Measurements from ENCODE around the gene ARCN1.

ARCN1 gene

DNA sequence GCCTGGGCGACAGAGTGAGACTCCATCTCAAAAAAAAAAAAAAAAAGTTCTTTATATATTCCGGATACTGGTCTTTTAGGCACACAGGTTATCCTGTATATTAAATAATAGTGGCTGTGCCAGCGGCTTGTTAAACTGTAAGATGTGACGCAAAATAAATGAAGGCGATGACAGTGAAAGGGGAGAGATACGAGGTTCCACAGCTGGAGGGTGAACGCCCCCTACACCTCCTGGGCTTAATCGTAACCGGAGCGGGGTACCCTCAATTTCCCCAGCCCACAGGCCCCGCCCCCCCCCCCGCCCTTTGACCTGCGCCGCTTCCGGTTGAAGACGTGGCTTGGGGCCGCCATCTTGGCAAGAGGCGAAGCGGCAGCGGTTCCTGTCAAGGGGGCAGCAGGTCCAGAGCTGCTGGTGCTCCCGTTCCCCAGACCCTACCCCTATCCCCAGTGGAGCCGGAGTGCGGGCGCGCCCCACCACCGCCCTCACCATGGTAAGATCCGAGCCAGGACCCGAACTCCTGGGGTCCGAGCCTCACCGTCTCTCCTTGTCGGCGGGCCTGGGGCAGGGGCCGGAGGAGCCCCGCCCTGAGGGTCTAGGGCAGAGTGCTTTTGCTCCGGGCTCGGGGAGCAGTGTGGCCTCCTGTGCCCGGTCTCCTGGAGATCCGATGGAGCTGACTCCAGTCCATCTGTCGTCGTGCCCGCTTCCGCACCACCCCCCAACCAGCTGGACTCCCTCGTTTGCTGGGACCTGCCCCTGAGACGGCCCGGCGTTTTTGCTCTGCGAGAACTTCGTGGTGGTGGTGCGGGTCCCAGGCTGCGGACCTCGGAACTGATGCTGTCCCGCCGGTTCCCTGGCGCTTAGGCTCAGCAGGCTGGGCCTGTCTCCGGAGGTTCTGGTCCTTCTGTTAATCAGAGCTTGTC, at the start of gene ARCN1:
ARCN1 (plus strand) TSS at position 349 of the 920 bp plus-strand sequence; CDS start at position 488, 139 bp downstream.
- peak; percentile 45 to 60 (median 59) for DNase-seq (ENCODE audit: low read depth in 3 of 3, low spot score in 1 of 3)

- no peak for DNase-seq (ENCODE audit: low read depth in 3 of 3, low spot score in 1 of 3)
These were observed 49.6 kb upstream of the ARCN1 start for GRCh38 chr11:118522571-118523072.

DNA sequence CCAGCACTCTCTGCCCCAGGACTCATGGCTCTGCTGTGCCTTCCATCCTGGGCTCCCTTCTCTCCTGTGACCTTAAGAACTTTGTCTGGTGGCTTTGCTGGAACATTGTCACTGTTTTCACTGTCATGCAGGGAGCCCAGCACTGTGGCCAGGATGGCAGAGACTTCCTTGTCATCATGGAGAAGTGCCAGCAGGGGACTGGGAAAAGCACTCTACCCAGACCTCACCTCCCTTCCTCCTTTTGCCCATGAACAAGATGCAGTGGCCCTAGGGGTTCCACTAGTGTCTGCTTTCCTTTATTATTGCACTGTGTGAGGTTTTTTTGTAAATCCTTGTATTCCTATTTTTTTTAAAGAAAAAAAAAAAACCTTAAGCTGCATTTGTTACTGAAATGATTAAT, 47.9 kb upstream of the ARCN1 start:
- DNase-seq (ENCODE audit: low read depth in 3 of 3, low spot score in 1 of 3), result no peak

DNA sequence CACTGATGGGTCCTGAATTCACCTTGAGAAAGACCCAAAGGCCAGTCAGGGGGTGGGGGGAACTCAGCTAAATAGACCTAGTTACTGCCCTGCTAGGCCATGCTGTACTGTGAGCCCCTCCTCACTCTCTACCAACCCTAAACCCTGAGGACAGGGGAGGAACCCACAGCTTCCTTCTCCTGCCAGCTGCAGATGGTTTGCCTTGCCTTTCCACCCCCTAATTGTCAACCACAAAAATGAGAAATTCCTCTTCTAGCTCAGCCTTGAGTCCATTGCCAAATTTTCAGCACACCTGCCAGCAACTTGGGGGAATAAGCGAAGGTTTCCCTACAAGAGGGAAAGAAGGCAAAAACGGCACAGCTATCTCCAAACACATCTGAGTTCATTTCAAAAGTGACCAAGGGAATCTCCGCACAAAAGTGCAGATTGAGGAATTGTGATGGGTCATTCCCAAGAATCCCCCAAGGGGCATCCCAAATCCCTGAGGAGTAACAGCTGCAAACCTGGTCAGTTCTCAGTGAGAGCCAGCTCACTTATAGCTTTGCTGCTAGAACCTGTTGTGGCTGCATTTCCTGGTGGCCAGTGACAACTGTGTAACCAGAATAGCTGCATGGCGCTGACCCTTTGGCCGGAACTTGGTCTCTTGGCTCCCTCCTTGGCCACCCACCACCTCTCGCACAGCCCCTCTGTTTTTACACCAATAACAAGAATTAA, 47.3 kb upstream of the ARCN1 start:
- no peak for DNase-seq (ENCODE audit: low read depth in 3 of 3, low spot score in 1 of 3)

- DNase-seq (ENCODE audit: low read depth in 3 of 3, low spot score in 1 of 3), result no peak
These were observed 45.5 kb upstream of the ARCN1 start for GRCh38 chr11:118526688-118527087.

- no peak for DNase-seq (ENCODE audit: low read depth in 3 of 3, low spot score in 1 of 3)
These were observed 45.1 kb upstream of the ARCN1 start, which contains the start of gene TTC36 for GRCh38 chr11:118527109-118527508. TSS of gene TTC36 (plus strand) at chr11:118527474. CDS start at chr11:118527495, 21 bp downstream.

- DNase-seq (ENCODE audit: low read depth in 3 of 3, low spot score in 1 of 3), result no peak
These were observed 43.7 kb upstream of the ARCN1 start for GRCh38 chr11:118528511-118528910.

DNA sequence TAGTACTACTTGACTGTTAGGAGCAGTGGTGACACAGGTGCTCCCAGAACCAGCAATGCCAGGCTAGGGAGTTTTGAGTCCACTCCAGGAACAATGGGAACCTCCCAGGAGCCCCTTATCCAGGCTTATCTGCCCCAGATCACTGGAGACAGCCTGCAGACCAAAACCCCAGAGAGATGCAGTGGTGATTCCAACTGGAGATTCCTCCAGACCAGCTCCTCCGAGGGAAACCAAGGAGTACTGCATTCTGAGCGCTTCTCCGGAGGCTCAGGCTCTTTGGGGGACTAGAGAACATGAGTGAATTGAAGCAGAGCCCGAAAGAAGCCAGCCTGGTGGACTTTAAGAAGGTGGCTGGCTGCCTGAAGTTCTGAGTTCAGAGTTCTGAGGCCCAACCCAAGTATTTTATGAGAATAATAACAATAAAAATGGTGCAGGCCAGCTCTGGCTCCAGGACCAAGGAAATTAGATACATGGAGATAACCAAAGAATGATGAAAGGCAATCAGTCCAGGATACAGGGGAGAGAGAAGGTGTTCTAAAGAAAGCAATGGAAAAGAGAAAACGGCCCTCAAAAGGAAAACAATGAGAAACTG, 42.5 kb upstream of the ARCN1 start:
- no peak for DNase-seq (ENCODE audit: low read depth in 3 of 3, low spot score in 1 of 3)

DNA sequence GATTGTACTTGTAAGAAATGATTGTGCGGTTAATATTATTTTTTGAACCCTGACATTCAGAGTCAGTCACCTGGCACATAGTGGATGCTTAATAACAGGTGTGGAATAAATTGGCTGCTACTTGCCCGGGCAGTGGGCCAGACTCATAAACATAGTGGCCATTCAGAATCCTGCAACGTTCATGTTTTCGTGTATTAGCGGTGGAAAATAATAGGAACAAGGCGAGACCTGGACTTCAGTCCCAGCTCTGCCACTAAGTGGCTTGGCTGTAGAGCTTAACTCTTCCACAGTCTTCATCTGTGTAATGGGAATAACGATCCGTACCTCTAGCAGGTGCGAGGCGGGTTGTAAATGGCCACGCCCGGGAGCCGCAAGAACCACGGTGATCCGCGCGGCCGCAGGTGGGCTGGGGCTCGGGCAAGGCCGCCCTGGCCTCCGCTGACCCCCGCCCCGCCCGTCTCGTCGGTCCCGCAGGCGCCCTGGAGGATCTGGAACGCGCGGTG, 42.0 kb upstream of the ARCN1 start:
- DNase-seq (ENCODE audit: low read depth in 3 of 3, low spot score in 1 of 3), result no peak

DNA sequence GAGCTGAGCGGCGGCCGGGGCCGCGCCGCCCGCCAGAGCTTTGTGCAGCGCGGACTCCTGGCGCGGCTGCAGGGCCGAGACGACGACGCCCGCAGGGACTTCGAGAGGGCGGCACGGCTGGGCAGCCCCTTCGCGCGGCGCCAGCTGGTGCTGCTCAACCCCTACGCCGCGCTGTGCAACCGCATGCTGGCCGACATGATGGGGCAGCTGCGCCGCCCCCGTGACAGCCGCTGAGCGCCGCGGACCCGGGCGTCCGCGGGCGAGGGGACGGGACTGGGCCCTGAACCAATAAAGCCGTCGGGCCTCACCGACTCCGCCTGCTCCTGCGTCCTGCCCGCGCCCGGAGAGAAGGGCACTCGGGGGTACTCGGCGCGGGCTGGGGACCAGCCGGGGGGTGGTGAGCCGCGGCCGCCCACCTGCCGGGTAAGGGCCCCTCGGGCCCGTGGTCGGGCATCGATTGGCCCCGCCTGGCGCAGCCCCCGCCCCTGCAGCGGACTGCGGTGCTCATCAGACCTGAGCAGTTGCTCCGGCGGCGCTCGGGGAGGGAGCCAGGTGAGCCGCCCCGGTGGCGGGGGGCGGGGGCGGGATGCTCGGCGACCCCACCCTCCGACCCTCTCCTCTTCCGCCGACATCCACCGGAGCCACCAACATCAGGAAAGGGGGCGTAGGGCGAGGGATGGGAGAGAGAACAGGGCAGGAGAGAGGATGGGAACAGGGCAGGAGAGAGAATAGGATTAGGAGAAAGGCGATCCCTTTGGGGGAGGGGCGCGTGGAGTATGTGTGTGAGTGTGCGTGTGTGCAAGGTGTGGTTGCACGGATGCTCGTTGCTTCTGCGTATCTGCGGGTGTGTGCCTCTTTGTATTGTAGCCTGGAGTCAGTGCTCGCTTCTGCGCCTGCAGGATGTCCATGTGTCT, 41.3 kb upstream of the ARCN1 start, which contains the start of gene TMEM25:
TMEM25 (plus strand) TSS at position 510 of the 914 bp plus-strand sequence. CDS start 610 bp downstream, outside the sequence.
- DNase-seq (ENCODE audit: low read depth in 3 of 3, low spot score in 1 of 3), result peak; percentile 4 to 69 (median 49)

- no peak for DNase-seq (ENCODE audit: low read depth in 3 of 3, low spot score in 1 of 3)
These were observed 40.6 kb upstream of the ARCN1 start for GRCh38 chr11:118531597-118532084.

DNA sequence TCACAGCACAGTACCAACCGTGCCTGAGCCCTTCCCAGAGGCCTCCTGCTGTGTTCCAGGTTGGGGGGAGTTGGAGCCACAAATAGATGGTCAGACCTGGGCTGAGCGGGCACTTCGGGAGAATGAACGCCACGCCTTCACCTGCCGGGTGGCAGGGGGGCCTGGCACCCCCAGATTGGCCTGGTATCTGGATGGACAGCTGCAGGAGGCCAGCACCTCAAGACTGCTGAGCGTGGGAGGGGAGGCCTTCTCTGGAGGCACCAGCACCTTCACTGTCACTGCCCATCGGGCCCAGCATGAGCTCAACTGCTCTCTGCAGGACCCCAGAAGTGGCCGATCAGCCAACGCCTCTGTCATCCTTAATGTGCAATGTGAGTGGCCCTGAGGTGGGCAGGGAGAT, 40.1 kb upstream of the ARCN1 start:
- no peak for DNase-seq (ENCODE audit: low read depth in 3 of 3, low spot score in 1 of 3)

DNA sequence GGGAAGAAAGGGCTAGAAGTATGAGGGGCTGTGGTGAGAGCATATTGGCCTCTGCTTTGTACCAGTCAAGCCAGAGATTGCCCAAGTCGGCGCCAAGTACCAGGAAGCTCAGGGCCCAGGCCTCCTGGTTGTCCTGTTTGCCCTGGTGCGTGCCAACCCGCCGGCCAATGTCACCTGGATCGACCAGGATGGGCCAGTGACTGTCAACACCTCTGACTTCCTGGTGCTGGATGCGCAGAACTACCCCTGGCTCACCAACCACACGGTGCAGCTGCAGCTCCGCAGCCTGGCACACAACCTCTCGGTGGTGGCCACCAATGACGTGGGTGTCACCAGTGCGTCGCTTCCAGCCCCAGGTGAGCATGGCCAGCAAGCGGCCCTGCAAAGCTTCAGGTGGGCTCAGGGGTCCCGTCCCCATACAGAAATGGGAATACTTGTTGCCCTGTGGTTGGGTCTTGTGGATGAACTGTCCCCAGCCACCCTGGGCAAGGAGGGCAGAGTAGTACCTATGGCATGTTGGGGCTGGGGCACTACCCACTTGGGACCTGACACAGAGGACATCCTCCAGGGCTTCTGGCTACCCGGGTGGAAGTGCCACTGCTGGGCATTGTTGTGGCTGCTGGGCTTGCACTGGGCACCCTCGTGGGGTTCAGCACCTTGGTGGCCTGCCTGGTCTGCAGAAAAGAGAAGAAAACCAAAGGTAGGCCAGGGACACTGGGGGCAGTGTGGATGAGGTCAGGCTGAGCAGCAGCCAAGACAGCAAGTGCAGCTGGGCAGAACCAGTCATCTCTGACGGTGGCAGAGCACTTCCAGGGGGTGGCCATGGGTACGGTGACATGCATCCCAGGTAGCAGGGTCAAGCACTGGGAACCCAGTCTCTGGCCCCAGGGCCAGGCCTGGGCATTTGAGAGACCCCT, 39.1 kb upstream of the ARCN1 start:
- DNase-seq (ENCODE audit: low read depth in 3 of 3, low spot score in 1 of 3), result no peak

- no peak for DNase-seq (ENCODE audit: low read depth in 3 of 3, low spot score in 1 of 3)
These were observed 38.2 kb upstream of the ARCN1 start for GRCh38 chr11:118533769-118534729.

- DNase-seq (ENCODE audit: low read depth in 3 of 3, low spot score in 1 of 3), result no peak
These were observed 36.9 kb upstream of the ARCN1 start for GRCh38 chr11:118535261-118535660.

GRCh38 chr11:118536726-118537125, 35.5 kb upstream of the ARCN1 start:
- no peak for DNase-seq (ENCODE audit: low read depth in 3 of 3, low spot score in 1 of 3)

DNA sequence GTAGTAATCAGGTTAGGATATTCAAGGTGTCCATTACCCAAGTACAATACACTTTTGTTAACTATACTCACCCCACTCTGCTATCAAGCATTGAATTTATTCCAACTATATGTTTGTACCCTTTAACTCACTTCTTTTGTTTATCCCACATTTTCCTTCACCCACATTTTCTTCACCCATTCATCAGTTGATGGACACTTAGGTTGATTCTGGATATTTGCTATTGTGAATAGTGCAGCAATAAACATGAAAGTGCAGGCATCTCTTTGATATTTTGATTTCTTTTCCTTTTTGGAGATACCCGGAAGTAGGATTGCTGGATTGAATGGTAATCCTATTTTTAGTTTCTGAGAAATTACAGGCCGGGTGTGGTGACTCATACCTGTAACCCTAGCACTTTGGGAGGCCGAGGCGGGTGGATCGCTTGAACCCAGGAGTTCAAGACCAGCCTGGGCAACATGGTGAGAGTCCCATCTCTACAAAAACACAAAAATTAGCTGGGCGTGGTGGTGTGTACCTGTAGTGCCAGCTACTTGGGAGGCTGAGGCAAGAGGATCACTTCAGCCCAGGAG, 34.7 kb upstream of the ARCN1 start:
- no peak for DNase-seq (ENCODE audit: low read depth in 3 of 3, low spot score in 1 of 3)
